ENCODE measurements around the gene FAAP100. TPM values are rescaled to one million over a fixed set of nuclear protein-coding genes. Genes with fewer than 3 reads are reported as not detected.

The FAAP100 gene
- polyA plus RNA-seq, 1 donor from 2014 or later = 56.3 TPM

GRCh38 chr17:81565231-81565630, 13.1 kb upstream of the FAAP100 start:
- TF ChIP-seq MXI1 (conservative IDR thresholded peaks at IDR 0.05; ENCODE audit: poor library complexity, severe bottlenecking) = no peak
- no peak for TF ChIP-seq POLR2AphosphoS5 (IDR thresholded peaks at IDR 0.05)
- TF ChIP-seq REST (IDR thresholded peaks at IDR 0.05; ENCODE audit: borderline replicate concordance) = no peak
- TF ChIP-seq TAF1 (IDR thresholded peaks at IDR 0.05; ENCODE audit: low read depth) = no peak
- no peak for TF ChIP-seq EP300 (conservative IDR thresholded peaks at IDR 0.05; ENCODE audit: poor library complexity, severe bottlenecking)
- no peak for TF ChIP-seq EZH2 (IDR thresholded peaks at IDR 0.05; ENCODE audit: borderline replicate concordance, insufficient read depth, low read length, poor library complexity, severe bottlenecking)
- TF ChIP-seq SMC3 (conservative IDR thresholded peaks at IDR 0.05; ENCODE audit: poor library complexity) = no peak
- TF ChIP-seq CTCF (IDR thresholded peaks at IDR 0.05; ENCODE audit: poor library complexity, severe bottlenecking) = no peak
- no peak for TF ChIP-seq RAD21 (conservative IDR thresholded peaks at IDR 0.05)
- Histone ChIP-seq H3F3A (ENCODE audit: insufficient read depth, low read length, poor library complexity, severe bottlenecking) (no peaks in the 10 kb centered on the region), H3K79me2 (replicated peaks; ENCODE audit: insufficient read depth, low read length) (no peaks in the 10 kb centered on the region), H3K9me2 (ENCODE audit: insufficient read depth, low read length) (no peaks in the 10 kb centered on the region), H2AFZ (ENCODE audit: low read depth, low read length) (no peak overlapping the region), H3K36me3 (ENCODE audit: insufficient read depth, low read length) (no peaks in the 10 kb centered on the region), H3K27me3 (ENCODE audit: insufficient read depth, low read depth, low read length) (no peaks in the 10 kb centered on the region), H3K4me3 (ENCODE audit: low read length) (no peak overlapping the region), H3K9me3 (ENCODE audit: low read length) (no peaks in the 10 kb centered on the region), H4K20me1 (ENCODE audit: insufficient read depth) (no peaks in the 10 kb centered on the region), H3K4me2 (ENCODE audit: low read length) (no peak overlapping the region), H3K9ac (ENCODE audit: low read length) (no peak overlapping the region), H3K27ac (ENCODE audit: low read length) (no peak overlapping the region)

GRCh38 chr17:81564778-81565177, 12.6 kb upstream of the FAAP100 start:
- TF ChIP-seq TAF1 (IDR thresholded peaks at IDR 0.05; ENCODE audit: low read depth) (no peak), REST (IDR thresholded peaks at IDR 0.05; ENCODE audit: borderline replicate concordance) (no peak)
- Histone ChIP-seq H3F3A (ENCODE audit: insufficient read depth, low read length, poor library complexity, severe bottlenecking) (no peaks in the 10 kb centered on the region), H3K9me2 (ENCODE audit: insufficient read depth, low read length) (no peaks in the 10 kb centered on the region), H3K36me3 (ENCODE audit: insufficient read depth, low read length) (no peaks in the 10 kb centered on the region), H3K9ac (ENCODE audit: low read length) (no peak overlapping the region), H3K4me3 (ENCODE audit: low read length) (no peak overlapping the region), H3K9me3 (ENCODE audit: low read length) (no peaks in the 10 kb centered on the region), H3K27ac (ENCODE audit: low read length) (no peak overlapping the region), H3K27me3 (ENCODE audit: insufficient read depth, low read depth, low read length) (no peaks in the 10 kb centered on the region), H3K79me2 (replicated peaks; ENCODE audit: insufficient read depth, low read length) (no peaks in the 10 kb centered on the region), H4K20me1 (ENCODE audit: insufficient read depth) (no peaks in the 10 kb centered on the region), H3K4me2 (ENCODE audit: low read length) (no peak overlapping the region), H2AFZ (ENCODE audit: low read depth, low read length) (no peak overlapping the region)
